ENCODE measurements around the gene RPS27.

DNA sequence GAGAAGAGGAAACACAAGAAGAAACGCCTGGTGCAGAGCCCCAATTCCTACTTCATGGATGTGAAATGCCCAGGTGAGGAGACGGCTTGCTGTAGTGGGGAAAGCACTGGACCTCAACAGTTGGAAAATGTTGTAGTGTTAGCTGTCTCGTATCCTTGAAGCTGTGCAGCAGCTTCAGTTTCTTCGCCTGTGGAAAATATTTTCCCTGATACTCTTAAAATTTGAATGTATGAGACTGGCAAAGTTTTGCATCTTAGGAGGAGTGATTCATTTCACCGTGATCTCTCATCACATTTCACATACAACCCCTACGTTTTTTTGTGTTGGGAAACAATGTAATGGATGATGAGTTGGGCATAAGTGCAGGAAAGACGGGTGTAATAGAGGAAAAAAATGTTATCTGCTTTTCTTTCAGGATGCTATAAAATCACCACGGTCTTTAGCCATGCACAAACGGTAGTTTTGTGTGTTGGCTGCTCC, 629 bp downstream of the RPS27 start:
- no peak for TF ChIP-seq GATA3 (IDR thresholded peaks at IDR 0.05; ENCODE audit: low read depth, low read length)
- no peak; the same call in 1 of the 2 replicates for TF ChIP-seq GATA2 (IDR thresholded peaks at IDR 0.05; ENCODE audit: low read depth, low read length)
